ENCODE measurements around the gene INMT. TPM values are rescaled to one million over a fixed set of nuclear protein-coding genes. Genes with fewer than 3 reads are reported as not detected.

The INMT gene
- total RNA-seq, 1 donor from 2014 or later, result 1.5 TPM

- ATAC-seq, result no peak
Measured at GRCh38 chr7:30728591-30729100, 23.3 kb upstream of the INMT start.

GRCh38 chr7:30729642-30730041 lies 22.3 kb upstream of the INMT start:
- no peak for ATAC-seq

- no peak for ATAC-seq
Measured at GRCh38 chr7:30730097-30730496, 21.8 kb upstream of the INMT start.

GRCh38 chr7:30730996-30731395 lies 20.9 kb upstream of the INMT start:
- ATAC-seq, result no peak

GRCh38 chr7:30731581-30731980 lies 20.4 kb upstream of the INMT start:
- ATAC-seq, result no peak

GRCh38 chr7:30732606-30733005 lies 19.3 kb upstream of the INMT start:
- no peak for ATAC-seq

GRCh38 chr7:30733216-30733615 lies 18.7 kb upstream of the INMT start:
- peak; percentile 14 for ATAC-seq

GRCh38 chr7:30733691-30734090 lies 18.2 kb upstream of the INMT start:
- ATAC-seq, result no peak

- no peak for ATAC-seq
Measured at GRCh38 chr7:30734497-30734896, 17.4 kb upstream of the INMT start.

GRCh38 chr7:30735631-30736030 lies 16.3 kb upstream of the INMT start:
- ATAC-seq, result no peak

GRCh38 chr7:30736291-30736690 lies 15.6 kb upstream of the INMT start:
- ATAC-seq, result no peak

- no peak for ATAC-seq
Measured at GRCh38 chr7:30738026-30738915, 13.7 kb upstream of the INMT start.

GRCh38 chr7:30739691-30740090 lies 12.2 kb upstream of the INMT start:
- ATAC-seq, result no peak

GRCh38 chr7:30740417-30741181 lies 11.3 kb upstream of the INMT start:
- ATAC-seq, result peak; percentile 97

- ATAC-seq, result no peak
Measured at GRCh38 chr7:30741289-30741688, 10.6 kb upstream of the INMT start.

GRCh38 chr7:30743371-30744074 lies 8.4 kb upstream of the INMT start:
- no peak for ATAC-seq

- ATAC-seq, result no peak
Measured at GRCh38 chr7:30744075-30744417, 7.9 kb upstream of the INMT start.

GRCh38 chr7:30745261-30745941 lies 6.5 kb upstream of the INMT start:
- ATAC-seq, result no peak

GRCh38 chr7:30750010-30750409 lies 1.9 kb upstream of the INMT start:
- no peak for ATAC-seq

GRCh38 chr7:30750683-30751650 lies 968 bp upstream of the INMT start:
- ATAC-seq, result peak; percentile 31

GRCh38 chr7:30752484-30752883 lies 549 bp downstream of the INMT start:
- ATAC-seq, result no peak

Measured in esophagus mucosa (tissue), 1 donor.